Uterus (tissue), 2 donors: ENCODE measurements around the gene ASIC4.

Experiments used
- POLR2A ChIP-seq, 2 donors: fragments of 450-650 bp; IDR thresholded peaks; one replicate each; pipeline ENCODE4 v1.6.1; 2016; ENCODE audit warnings: antibody characterized with exemption in 2 of 2, mild to moderate bottlenecking in 1 of 2, moderate library complexity in 1 of 2
- TF ChIP-seq, protein P1 (sequence below), 4 experiments: fragments of 200-600 bp in 2 of 4; fragments of 450-650 bp in 2 of 4; sonication (generic) in 2 of 4; IDR thresholded peaks; one replicate each; pipeline ENCODE4 v1.5.1; 2016 to 2019; ENCODE audit warnings: antibody characterized with exemption in 4 of 4, mild to moderate bottlenecking in 2 of 4, moderate library complexity in 1 of 4

DNA sequence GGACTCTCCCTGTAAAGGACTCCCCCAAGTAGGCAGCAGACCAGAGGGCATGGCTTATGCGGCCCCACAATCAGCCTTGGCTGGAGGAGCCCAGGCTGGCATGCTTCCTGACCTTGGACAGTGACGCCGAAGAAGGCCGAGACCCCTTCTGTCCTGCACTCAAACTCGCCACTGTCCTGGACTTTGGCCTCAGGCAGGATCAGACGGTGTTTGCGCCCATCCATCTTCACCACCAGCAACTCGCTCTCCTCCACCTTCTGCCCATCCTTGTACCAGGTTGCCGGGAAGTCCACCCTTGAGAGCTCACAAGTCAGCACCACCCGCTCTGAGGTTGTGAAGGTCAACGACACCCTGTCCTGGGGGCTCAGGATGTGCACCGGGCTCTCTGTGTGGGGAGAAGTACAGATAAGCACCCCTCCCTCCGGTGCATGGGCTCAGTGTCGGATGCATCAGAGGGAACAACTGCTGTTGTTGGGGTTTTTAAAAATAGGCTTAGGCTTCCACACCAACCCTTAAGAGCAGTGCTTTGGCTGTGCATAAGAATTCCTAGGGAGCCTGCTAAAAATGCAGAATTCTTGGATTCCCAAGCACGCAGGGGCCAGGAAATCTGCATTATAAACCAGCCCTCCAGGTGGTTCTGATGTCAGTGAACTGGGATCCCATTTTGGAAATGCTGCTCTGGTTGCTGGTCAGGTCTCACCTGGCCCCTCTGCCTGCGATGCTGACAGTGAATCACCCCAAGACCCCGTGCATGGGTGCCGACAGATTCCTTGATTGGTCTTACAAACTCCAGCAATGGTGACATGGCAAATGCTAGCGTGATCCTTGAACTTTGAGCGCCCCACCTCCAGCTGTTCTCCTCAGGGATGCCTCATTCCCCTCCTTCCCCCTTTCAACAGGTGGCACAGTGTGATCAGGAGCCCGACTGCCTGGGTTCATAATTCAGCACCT lies 51.1 kb downstream of the ASIC4 start:
- TF ChIP-seq, protein P1, sequence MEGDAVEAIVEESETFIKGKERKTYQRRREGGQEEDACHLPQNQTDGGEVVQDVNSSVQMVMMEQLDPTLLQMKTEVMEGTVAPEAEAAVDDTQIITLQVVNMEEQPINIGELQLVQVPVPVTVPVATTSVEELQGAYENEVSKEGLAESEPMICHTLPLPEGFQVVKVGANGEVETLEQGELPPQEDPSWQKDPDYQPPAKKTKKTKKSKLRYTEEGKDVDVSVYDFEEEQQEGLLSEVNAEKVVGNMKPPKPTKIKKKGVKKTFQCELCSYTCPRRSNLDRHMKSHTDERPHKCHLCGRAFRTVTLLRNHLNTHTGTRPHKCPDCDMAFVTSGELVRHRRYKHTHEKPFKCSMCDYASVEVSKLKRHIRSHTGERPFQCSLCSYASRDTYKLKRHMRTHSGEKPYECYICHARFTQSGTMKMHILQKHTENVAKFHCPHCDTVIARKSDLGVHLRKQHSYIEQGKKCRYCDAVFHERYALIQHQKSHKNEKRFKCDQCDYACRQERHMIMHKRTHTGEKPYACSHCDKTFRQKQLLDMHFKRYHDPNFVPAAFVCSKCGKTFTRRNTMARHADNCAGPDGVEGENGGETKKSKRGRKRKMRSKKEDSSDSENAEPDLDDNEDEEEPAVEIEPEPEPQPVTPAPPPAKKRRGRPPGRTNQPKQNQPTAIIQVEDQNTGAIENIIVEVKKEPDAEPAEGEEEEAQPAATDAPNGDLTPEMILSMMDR (IDR thresholded peaks at IDR 0.05), result no peak
- TF ChIP-seq POLR2A (IDR thresholded peaks at IDR 0.05), result no peak
